HG02870 (cell line): ENCODE results near the gene IGF2BP1.
"Not testable (repeated sequence)": the region's sequence is repeated elsewhere in the genome, so short reads cannot be mapped to it uniquely, and the experiment has no call there.

Source experiments
- ATAC-seq: cut with Tn5 transposase; IDR thresholded peaks from one replicate; pipeline ENCODE4 v1.9.1; 2021; ENCODE audit warnings: mild to moderate bottlenecking, moderate library complexity; ENCODE audit not compliant: unreplicated experiment

IGF2BP1 gene

GRCh38 chr17:48995304-48995973 is 1.7 kb upstream of the IGF2BP1 start:
- ATAC-seq, result no peak

- ATAC-seq, result no peak
These were observed 1.0 kb upstream of the IGF2BP1 start for GRCh38 chr17:48995974-48996721.

GRCh38 chr17:48996722-48997102 is 473 bp upstream of the IGF2BP1 start:
- no peak for ATAC-seq

- ATAC-seq, result no peak
These were observed 822 bp downstream of the IGF2BP1 start for GRCh38 chr17:48997827-48998586.

- no peak for ATAC-seq
These were observed 1.6 kb downstream of the IGF2BP1 start for GRCh38 chr17:48998587-48999440.

GRCh38 chr17:49000943-49001342 is 3.8 kb downstream of the IGF2BP1 start:
- no peak for ATAC-seq

GRCh38 chr17:49001671-49002070 is 4.5 kb downstream of the IGF2BP1 start:
- no peak for ATAC-seq

- no peak for ATAC-seq
These were observed 5.1 kb downstream of the IGF2BP1 start for GRCh38 chr17:49002331-49002730.

- no peak for ATAC-seq
These were observed 5.6 kb downstream of the IGF2BP1 start for GRCh38 chr17:49002766-49003165.

- no peak for ATAC-seq
These were observed 6.6 kb downstream of the IGF2BP1 start for GRCh38 chr17:49003557-49004511.

GRCh38 chr17:49005140-49005539 is 8.0 kb downstream of the IGF2BP1 start:
- no peak for ATAC-seq

- not testable (repeated sequence) for ATAC-seq
These were observed 11.7 kb downstream of the IGF2BP1 start for GRCh38 chr17:49008908-49009307.

GRCh38 chr17:49012769-49013255 is 15.6 kb downstream of the IGF2BP1 start:
- no peak for ATAC-seq

- no peak for ATAC-seq
These were observed 16.4 kb downstream of the IGF2BP1 start for GRCh38 chr17:49013311-49014213.

GRCh38 chr17:49015179-49015923 is 18.2 kb downstream of the IGF2BP1 start:
- no peak for ATAC-seq

- no peak for ATAC-seq
These were observed 19.0 kb downstream of the IGF2BP1 start for GRCh38 chr17:49015924-49016774.
